ENCODE measurements around the gene LRG1. TPM values are rescaled to one million over a fixed set of nuclear protein-coding genes. Genes with fewer than 3 reads are reported as not detected.
"Not testable (repeated sequence)": the region's sequence is repeated elsewhere in the genome, so short reads cannot be mapped to it uniquely, and the experiment has no call there.

LRG1 gene
- polyA plus RNA-seq, 1 of the 3 experiments (the other 2 are of a cell fraction), result 0.12 TPM

DNA sequence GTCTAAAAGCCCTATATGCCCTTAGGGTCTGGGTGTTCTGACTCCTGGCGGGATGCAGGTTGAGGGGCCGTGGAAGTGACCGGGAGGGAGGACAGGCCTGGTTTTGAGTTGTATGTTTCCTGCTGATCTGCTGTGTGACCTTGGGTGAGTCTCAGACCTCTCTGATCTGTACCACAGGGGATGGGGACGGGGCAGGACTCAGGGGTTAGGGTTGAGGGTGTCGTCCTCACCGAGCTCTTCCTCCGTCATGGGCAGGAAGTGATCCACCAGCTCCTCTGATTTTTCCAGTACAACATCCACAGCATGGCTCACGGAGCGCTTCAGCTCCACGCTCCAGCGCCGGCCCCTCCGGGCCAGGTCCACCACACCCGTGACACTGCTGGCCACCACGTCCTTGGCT lies 11.0 kb downstream of the LRG1 start:
- WGBS (ENCODE audit: low lambda C conversion rate), result 39% methylated on average over 5 of the region's 15 CpGs
- POLR2A ChIA-PET, result no interaction called here
- TF ChIP-seq POLR2AphosphoS5 (IDR thresholded peaks at IDR 0.05; ENCODE audit: low read depth, low read length) (no peak), YY1 (IDR thresholded peaks at IDR 0.05; ENCODE audit: low read depth) (no peak), MEF2A (IDR thresholded peaks at IDR 0.05; ENCODE audit: borderline replicate concordance, low read depth) (no peak)

DNA sequence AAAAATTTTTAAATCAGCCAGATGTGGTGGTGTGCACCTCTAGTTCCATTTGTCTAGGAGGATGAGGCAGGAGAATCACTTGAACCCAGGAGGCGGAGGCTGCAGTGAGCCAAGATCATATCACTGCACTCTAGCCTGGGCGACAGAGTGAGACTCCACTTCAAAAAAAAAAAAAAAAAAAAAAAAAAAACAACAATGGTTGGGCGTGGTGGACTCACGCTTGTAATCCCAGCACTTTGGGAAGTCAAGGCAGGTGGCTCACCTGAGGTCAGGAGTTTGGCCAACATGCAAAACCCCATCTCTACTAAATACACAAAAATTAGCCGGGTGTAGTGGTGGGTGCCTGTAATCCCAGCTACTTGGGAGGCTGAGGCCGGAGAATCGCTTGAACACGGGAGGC lies 12.5 kb downstream of the LRG1 start:
- H2AFZ ChIP-seq (ENCODE audit: low read depth); POLR2A ChIA-PET; H3F3A ChIP-seq (replicated peaks; ENCODE audit: insufficient read depth); H3K4me2 ChIP-seq; H3K4me1 ChIP-seq (ENCODE audit: control insufficient read depth in 1 of 2, insufficient read depth in 2 of 2, low read depth in 1 of 2, low read length in 1 of 2); H3K79me2 ChIP-seq (ENCODE audit: insufficient read depth); H4K20me1 ChIP-seq (ENCODE audit: insufficient read depth); H3K9me3 ChIP-seq; H3K27ac ChIP-seq (ENCODE audit: low read depth in 2 of 2, low read length in 1 of 2); H3K9ac ChIP-seq; H3K36me3 ChIP-seq (replicated peaks in 1 of 2; ENCODE audit: control insufficient read depth in 1 of 2, insufficient read depth in 2 of 2, low read length in 1 of 2); DNase-seq; H3K4me3 ChIP-seq (ENCODE audit: low read depth in 2 of 2, low read length in 1 of 2); H3K9me2 ChIP-seq: not testable (repeated sequence)
- WGBS (ENCODE audit: low lambda C conversion rate), result 84% methylated on average over 8 of the region's 8 CpGs
- H3K27me3 ChIP-seq (ENCODE audit: insufficient read depth), result peaks cover 14% of the 10 kb centered on the region; the same call in 1 of the 2 replicates
- CTCF ChIA-PET, result interaction anchor here (7.2 kb wide), 1 partner anchor 7 kb away, joined by 78 read pairs; the partner anchor contains the start of gene PLIN5

More for the DNA sequence above, 11.0 kb downstream of the LRG1 start:
- Histone ChIP-seq H3K9ac (no peak overlapping the region), H3F3A (replicated peaks; ENCODE audit: insufficient read depth) (no peaks in the 10 kb centered on the region), H2AFZ (ENCODE audit: low read depth) (no peak overlapping the region), H3K4me2 (no peak overlapping the region), H3K27me3 (ENCODE audit: insufficient read depth) (peaks cover 26% of the 10 kb centered on the region; the same call in 1 of the 2 replicates), H3K36me3 (replicated peaks in 1 of 2; ENCODE audit: control insufficient read depth in 1 of 2, insufficient read depth in 2 of 2, low read length in 1 of 2) (no peaks in the 10 kb centered on the region), H3K27ac (ENCODE audit: low read depth in 2 of 2, low read length in 1 of 2) (no peak overlapping the region), H3K79me2 (ENCODE audit: insufficient read depth) (no peaks in the 10 kb centered on the region), H3K9me3 (no peaks in the 10 kb centered on the region), H3K9me2 (no peaks in the 10 kb centered on the region), H3K4me1 (ENCODE audit: control insufficient read depth in 1 of 2, insufficient read depth in 2 of 2, low read depth in 1 of 2, low read length in 1 of 2) (no peaks in the 10 kb centered on the region; a peak in 1 of 4 replicates), H3K4me3 (ENCODE audit: low read depth in 2 of 2, low read length in 1 of 2) (no peak overlapping the region), H4K20me1 (ENCODE audit: insufficient read depth) (no peaks in the 10 kb centered on the region)
- no peak for DNase-seq
- CTCF ChIA-PET, result no interaction called here

DNA sequence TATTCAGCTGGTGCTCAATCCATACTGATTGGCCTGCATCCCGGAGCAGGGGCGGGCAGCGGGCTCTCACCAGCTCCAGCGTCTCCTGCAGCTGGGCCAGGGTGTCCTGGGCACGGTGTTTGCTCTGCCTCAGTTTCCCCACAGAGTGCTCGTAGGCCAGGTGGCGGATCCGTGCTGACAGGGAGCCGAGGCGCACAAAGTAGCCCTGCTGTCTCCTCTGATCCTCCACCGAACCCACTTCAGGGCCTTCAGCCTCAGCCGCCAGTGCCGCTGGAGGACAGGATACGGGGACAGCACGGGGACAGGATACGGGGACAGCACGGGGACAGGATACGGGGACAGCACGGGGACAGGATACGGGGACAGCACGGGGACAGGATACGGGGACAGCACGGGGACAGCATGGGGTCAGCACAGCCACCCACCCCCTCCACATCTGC lies 14.3 kb downstream of the LRG1 start:
- H3K9me2 ChIP-seq, result no peaks in the 10 kb centered on the region
- ChIA-PET POLR2A (interaction anchor here (0.6 to 0.8 kb wide), 3 partner anchors 10 to 259 kb away, joined by 3 to 4 read pairs (median 4); partner anchors contain the start of gene PLIN5), CTCF (interaction anchor here (0.6 to 7.2 kb wide), 26 partner anchors 9 to 430 kb away, joined by 3 to 78 read pairs (median 4); partner anchors contain the start of genes LRG1, PLIN5 and SEMA6B)
- no peak overlapping the region for H3K4me2 ChIP-seq
- no peaks in the 10 kb centered on the region for H3K9me3 ChIP-seq
- H3K9ac ChIP-seq, result no peak overlapping the region
- H3F3A ChIP-seq (replicated peaks; ENCODE audit: insufficient read depth), result no peaks in the 10 kb centered on the region
- 66% methylated on average over 16 of the region's 23 CpGs for WGBS (ENCODE audit: low lambda C conversion rate)
- H2AFZ ChIP-seq (ENCODE audit: low read depth), result no peak overlapping the region
- H3K27ac ChIP-seq (ENCODE audit: low read depth in 2 of 2, low read length in 1 of 2), result no peak overlapping the region
- DNase-seq, result no peak
- no peak overlapping the region for H3K4me3 ChIP-seq (ENCODE audit: low read depth in 2 of 2, low read length in 1 of 2)
- no peaks in the 10 kb centered on the region for H3K36me3 ChIP-seq (replicated peaks in 1 of 2; ENCODE audit: control insufficient read depth in 1 of 2, insufficient read depth in 2 of 2, low read length in 1 of 2)
- H3K27me3 ChIP-seq (ENCODE audit: insufficient read depth), result no peaks in the 10 kb centered on the region
- H4K20me1 ChIP-seq (ENCODE audit: insufficient read depth), result no peaks in the 10 kb centered on the region
- TF ChIP-seq RFX5 (IDR thresholded peaks at IDR 0.05; ENCODE audit: low read length) (no peak), NRF1 (IDR thresholded peaks at IDR 0.05; ENCODE audit: low read depth, low read length) (no peak), GATA2 (CRISPR knock-in tag; IDR thresholded peaks at IDR 0.05) (no peak), MEF2A (IDR thresholded peaks at IDR 0.05; ENCODE audit: borderline replicate concordance, low read depth) (no peak), SMC3 (IDR thresholded peaks at IDR 0.05; ENCODE audit: low read depth, low read length) (no peak), JUND (IDR thresholded peaks at IDR 0.05) (no peak), TEAD4 (IDR thresholded peaks at IDR 0.05; ENCODE audit: borderline replicate concordance, insufficient read depth) (no peak), GABPA (IDR thresholded peaks at IDR 0.05; ENCODE audit: low read depth) (no peak), TCF12 (IDR thresholded peaks at IDR 0.05) (no peak), TAF1 (IDR thresholded peaks at IDR 0.05; ENCODE audit: borderline replicate concordance, low read depth, low read length) (no peak), YY1 (IDR thresholded peaks at IDR 0.05; ENCODE audit: low read depth) (no peak)
- TF ChIP-seq, protein P1, sequence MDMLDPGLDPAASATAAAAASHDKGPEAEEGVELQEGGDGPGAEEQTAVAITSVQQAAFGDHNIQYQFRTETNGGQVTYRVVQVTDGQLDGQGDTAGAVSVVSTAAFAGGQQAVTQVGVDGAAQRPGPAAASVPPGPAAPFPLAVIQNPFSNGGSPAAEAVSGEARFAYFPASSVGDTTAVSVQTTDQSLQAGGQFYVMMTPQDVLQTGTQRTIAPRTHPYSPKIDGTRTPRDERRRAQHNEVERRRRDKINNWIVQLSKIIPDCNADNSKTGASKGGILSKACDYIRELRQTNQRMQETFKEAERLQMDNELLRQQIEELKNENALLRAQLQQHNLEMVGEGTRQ (IDR thresholded peaks at IDR 0.05; ENCODE audit: borderline replicate concordance, low read depth, low read length), result no peak
- TF ChIP-seq, protein P2, sequence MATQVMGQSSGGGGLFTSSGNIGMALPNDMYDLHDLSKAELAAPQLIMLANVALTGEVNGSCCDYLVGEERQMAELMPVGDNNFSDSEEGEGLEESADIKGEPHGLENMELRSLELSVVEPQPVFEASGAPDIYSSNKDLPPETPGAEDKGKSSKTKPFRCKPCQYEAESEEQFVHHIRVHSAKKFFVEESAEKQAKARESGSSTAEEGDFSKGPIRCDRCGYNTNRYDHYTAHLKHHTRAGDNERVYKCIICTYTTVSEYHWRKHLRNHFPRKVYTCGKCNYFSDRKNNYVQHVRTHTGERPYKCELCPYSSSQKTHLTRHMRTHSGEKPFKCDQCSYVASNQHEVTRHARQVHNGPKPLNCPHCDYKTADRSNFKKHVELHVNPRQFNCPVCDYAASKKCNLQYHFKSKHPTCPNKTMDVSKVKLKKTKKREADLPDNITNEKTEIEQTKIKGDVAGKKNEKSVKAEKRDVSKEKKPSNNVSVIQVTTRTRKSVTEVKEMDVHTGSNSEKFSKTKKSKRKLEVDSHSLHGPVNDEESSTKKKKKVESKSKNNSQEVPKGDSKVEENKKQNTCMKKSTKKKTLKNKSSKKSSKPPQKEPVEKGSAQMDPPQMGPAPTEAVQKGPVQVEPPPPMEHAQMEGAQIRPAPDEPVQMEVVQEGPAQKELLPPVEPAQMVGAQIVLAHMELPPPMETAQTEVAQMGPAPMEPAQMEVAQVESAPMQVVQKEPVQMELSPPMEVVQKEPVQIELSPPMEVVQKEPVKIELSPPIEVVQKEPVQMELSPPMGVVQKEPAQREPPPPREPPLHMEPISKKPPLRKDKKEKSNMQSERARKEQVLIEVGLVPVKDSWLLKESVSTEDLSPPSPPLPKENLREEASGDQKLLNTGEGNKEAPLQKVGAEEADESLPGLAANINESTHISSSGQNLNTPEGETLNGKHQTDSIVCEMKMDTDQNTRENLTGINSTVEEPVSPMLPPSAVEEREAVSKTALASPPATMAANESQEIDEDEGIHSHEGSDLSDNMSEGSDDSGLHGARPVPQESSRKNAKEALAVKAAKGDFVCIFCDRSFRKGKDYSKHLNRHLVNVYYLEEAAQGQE (IDR thresholded peaks at IDR 0.05; ENCODE audit: low read depth, low read length), result no peak
- TF ChIP-seq, protein P3, sequence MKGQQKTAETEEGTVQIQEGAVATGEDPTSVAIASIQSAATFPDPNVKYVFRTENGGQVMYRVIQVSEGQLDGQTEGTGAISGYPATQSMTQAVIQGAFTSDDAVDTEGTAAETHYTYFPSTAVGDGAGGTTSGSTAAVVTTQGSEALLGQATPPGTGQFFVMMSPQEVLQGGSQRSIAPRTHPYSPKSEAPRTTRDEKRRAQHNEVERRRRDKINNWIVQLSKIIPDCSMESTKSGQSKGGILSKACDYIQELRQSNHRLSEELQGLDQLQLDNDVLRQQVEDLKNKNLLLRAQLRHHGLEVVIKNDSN (IDR thresholded peaks at IDR 0.05; ENCODE audit: borderline replicate concordance, low read depth), result no peak
- H3K79me2 ChIP-seq (ENCODE audit: insufficient read depth), result no peaks in the 10 kb centered on the region
- H3K4me1 ChIP-seq (ENCODE audit: control insufficient read depth in 1 of 2, insufficient read depth in 2 of 2, low read depth in 1 of 2, low read length in 1 of 2), result no peaks in the 10 kb centered on the region

All from SK-N-SH (cell line).